Astrocyte of the spinal cord (primary cell): ENCODE results near the gene SSC5D.

ENCODE experiments used
- DNase-seq: peaks from one replicate; pipeline ENCODE4 v3.0.0; 2011; ENCODE audit warnings: low read depth, low spot score
- H3K4me3 ChIP-seq: 2 replicates; pipeline ENCODE4 v1.5.1; 2011; ENCODE audit warnings: low read depth, mild to moderate bottlenecking, low read length, moderate library complexity
- CTCF ChIP-seq: IDR thresholded peaks from 2 replicates; pipeline ENCODE4 v1.5.1; 2012; ENCODE audit warnings: low read depth, mild to moderate bottlenecking, low read length, inconsistent platforms
- in situ Hi-C: cut with HindIII; loops from 2 replicates; pipeline ENCODE4 v1.10.0; 2017; ENCODE audit warnings: low sequenced_read_pairs

SSC5D gene

GRCh38 chr19:55498246-55498840 is 10.1 kb downstream of the SSC5D start:
- no peak for DNase-seq
- in situ Hi-C loops, result no loop called here
- no peak for TF ChIP-seq CTCF
- no peak overlapping the region for H3K4me3 ChIP-seq

- TF ChIP-seq CTCF, result no peak
- DNase-seq, result no peak
- in situ Hi-C loops, result no loop called here
- H3K4me3 ChIP-seq, result no peak overlapping the region
These were observed 12.2 kb downstream of the SSC5D start for GRCh38 chr19:55500368-55500952.

GRCh38 chr19:55502197-55502952 is 14.1 kb downstream of the SSC5D start:
- in situ Hi-C loops, result no loop called here
- H3K4me3 ChIP-seq, result no peak overlapping the region
- no peak for TF ChIP-seq CTCF
- DNase-seq, result no peak

GRCh38 chr19:55503157-55503501 is 14.9 kb downstream of the SSC5D start:
- H3K4me3 ChIP-seq, result no peak overlapping the region
- in situ Hi-C loops, result no loop called here
- no peak for DNase-seq
- TF ChIP-seq CTCF, result no peak

GRCh38 chr19:55503502-55504251 is 15.4 kb downstream of the SSC5D start:
- H3K4me3 ChIP-seq, result peak overlapping the region; percentile 48
- DNase-seq, result peak; percentile 90
- TF ChIP-seq CTCF, result peak; percentile 95
- in situ Hi-C loops, result no loop called here

GRCh38 chr19:55504252-55504603 is 16.0 kb downstream of the SSC5D start:
- DNase-seq, result no peak
- H3K4me3 ChIP-seq, result no peak overlapping the region
- in situ Hi-C loops, result no loop called here
- no peak for TF ChIP-seq CTCF
